Liver (tissue), 9 donors: Measurements from ENCODE around the gene NCK2. TPM values are rescaled to one million over a fixed set of nuclear protein-coding genes. Genes with fewer than 3 reads are reported as not detected.

Source experiments
- DNase-seq: peaks from one replicate; pipeline ENCODE4 v3.0.0-alpha.2; 2017; ENCODE audit warnings: low spot score
- H3K27ac ChIP-seq, 2 donors: one replicate each; pipeline ENCODE4 v1.7.0; 2013; ENCODE audit warnings: inconsistent platforms in 2 of 2, low read length in 2 of 2, control low read depth in 1 of 2, low read depth in 1 of 2, mild to moderate bottlenecking in 1 of 2
- H3K27me3 ChIP-seq, 4 donors: one replicate each; pipeline versions ENCODE4 v1.6.1 to v1.7.0; 2013; ENCODE audit warnings: low read length in 3 of 4, inconsistent platforms in 1 of 4, mild to moderate bottlenecking in 1 of 4, moderate library complexity in 1 of 4; ENCODE audit not compliant: control insufficient read depth in 4 of 4, insufficient read depth in 4 of 4
- H3K36me3 ChIP-seq, 4 donors: one replicate each; pipeline versions ENCODE4 v1.6.1 to v1.7.0; 2013; ENCODE audit warnings: low read length in 3 of 4, mild to moderate bottlenecking in 3 of 4, low read depth in 1 of 4, moderate library complexity in 1 of 4; ENCODE audit not compliant: control insufficient read depth in 4 of 4, insufficient read depth in 3 of 4
- H3K4me1 ChIP-seq, 4 donors: one replicate each; pipeline versions ENCODE4 v1.6.1 to v1.7.0; 2013; ENCODE audit warnings: low read length in 3 of 4, mild to moderate bottlenecking in 3 of 4, moderate library complexity in 1 of 4; ENCODE audit not compliant: control insufficient read depth in 4 of 4, insufficient read depth in 4 of 4
- H3K4me3 ChIP-seq, 3 donors: one replicate each; pipeline versions ENCODE4 v1.6.1 to v1.7.0; 2013; ENCODE audit warnings: low read length in 3 of 3, control low read depth in 1 of 3, low read depth in 1 of 3, mild to moderate bottlenecking in 1 of 3
- H3K9ac ChIP-seq, 2 donors: one replicate each; pipeline ENCODE4 v1.7.0; 2013; ENCODE audit warnings: low read length in 2 of 2, mild to moderate bottlenecking in 2 of 2, moderate library complexity in 2 of 2, control low read depth in 1 of 2, low read depth in 1 of 2
- H3K9me3 ChIP-seq, 4 donors: one replicate each; pipeline versions ENCODE4 v1.6.1 to v1.7.0; 2013; ENCODE audit warnings: low read length in 3 of 4; ENCODE audit not compliant: control insufficient read depth in 4 of 4
- FOXA1 ChIP-seq: IDR thresholded peaks from 2 replicates; pipeline ENCODE4 v1.6.1; 2016; ENCODE audit warnings: antibody characterized with exemption
- GABPA ChIP-seq, 2 donors: IDR thresholded peaks in 1 of 2; conservative IDR thresholded peaks in 1 of 2; 2 replicates each; pipeline ENCODE4 v1.6.1; 2016; ENCODE audit warnings: antibody characterized with exemption in 2 of 2, mild to moderate bottlenecking in 1 of 2, moderate library complexity in 1 of 2
- HNF4A ChIP-seq, 2 donors: conservative IDR thresholded peaks; 2 replicates each; pipeline ENCODE4 v1.6.1; 2016; ENCODE audit warnings: antibody characterized with exemption in 2 of 2, mild to moderate bottlenecking in 2 of 2
- HNF4G ChIP-seq: IDR thresholded peaks from 2 replicates; pipeline ENCODE4 v1.6.1; 2016; ENCODE audit warnings: antibody characterized with exemption
- NR2F2 ChIP-seq: IDR thresholded peaks from 2 replicates; pipeline ENCODE4 v1.6.1; 2016; ENCODE audit warnings: antibody characterized with exemption
- RAD21 ChIP-seq, 2 donors: IDR thresholded peaks; 2 replicates each; pipeline ENCODE4 v1.6.1; 2016; ENCODE audit warnings: antibody characterized with exemption in 2 of 2, mild to moderate bottlenecking in 2 of 2
- RXRA ChIP-seq, 2 donors: IDR thresholded peaks; 2 replicates each; pipeline ENCODE4 v1.6.1; 2017 to 2018; ENCODE audit warnings: antibody characterized with exemption in 2 of 2, mild to moderate bottlenecking in 1 of 2
- SP1 ChIP-seq: IDR thresholded peaks from 2 replicates; pipeline ENCODE4 v1.6.1; 2018; ENCODE audit warnings: antibody characterized with exemption, mild to moderate bottlenecking
- YY1 ChIP-seq: IDR thresholded peaks from 2 replicates; pipeline ENCODE4 v1.6.1; 2016; ENCODE audit warnings: antibody characterized with exemption, mild to moderate bottlenecking
- WGBS: extraction: QIAGEN DNeasy Blood & Tissue Kit; methylation state at CpG from one replicate; pipeline ENCODE4 v1.1.7; 2013; 5-methylcytosine and 5-hydroxymethylcytosine counted together
- polyA plus RNA-seq, 2 donors: library from polyadenylated mRNA; stranded (reverse) in 1 of 2; unstranded in 1 of 2; fragments of 200-250 nt in 1 of 2; fragments of >200 nt in 1 of 2; fragmentation: Nextera tagmentation in 1 of 2; extraction: Ambion mirVana in 1 of 2; gene quantifications; one replicate each; pipeline versions ENCODE4 v1.2.1 to v1.2.3, GENCODE V29; 2013 to 2015
- total RNA-seq, 2 donors: library from RNA; depleted of rRNA; stranded (reverse); fragments of >200 nt; gene quantifications; one replicate each; pipeline ENCODE4 v1.2.3, GENCODE V29; 2014
- TF ChIP-seq, protein P1 (sequence below): fragments of 150-350 bp; IDR thresholded peaks from 2 replicates; pipeline ENCODE4 v1.5.1; 2017; ENCODE audit warnings: improper control_type of control experiment, low read depth, low read length; ENCODE audit not compliant: missing input control
- TF ChIP-seq, protein P2 (sequence below): IDR thresholded peaks from 2 replicates; pipeline ENCODE4 v1.6.1; 2016; ENCODE audit warnings: antibody characterized with exemption
- TF ChIP-seq, protein P3 (sequence below): IDR thresholded peaks from 2 replicates; pipeline ENCODE4 v1.6.1; 2016; ENCODE audit warnings: antibody characterized with exemption
- TF ChIP-seq, protein P4 (sequence below): IDR thresholded peaks from 2 replicates; pipeline ENCODE4 v1.6.1; 2016; ENCODE audit warnings: antibody characterized with exemption, mild to moderate bottlenecking
- donor health status: healthy.
- donor health status: healthy.
- donor health status: healthy.
- donor health status: healthy.
- donor health status: healthy.

NCK2 gene
- total and polyA plus RNA-seq, 4 donors: 3.4 to 15.0 (median 10.7) TPM

DNA sequence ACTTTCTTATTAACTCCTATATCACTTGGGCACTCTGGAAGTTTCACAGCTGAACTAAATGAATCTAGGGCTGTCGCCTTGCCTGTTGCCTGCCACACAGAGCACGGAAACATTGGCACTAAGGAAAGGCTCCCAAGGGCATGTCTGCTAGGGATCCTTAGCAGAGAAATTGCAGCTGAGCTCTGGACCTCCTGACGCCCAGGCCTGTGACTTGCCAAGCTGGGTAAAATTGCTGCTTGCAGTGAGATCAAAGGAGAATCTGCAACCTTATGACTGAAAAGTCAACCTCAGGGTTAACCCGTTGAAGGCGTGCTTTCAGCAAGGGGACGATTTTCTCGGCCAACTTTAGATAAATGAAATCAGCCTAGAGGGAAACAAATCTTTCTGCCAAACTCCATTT lies 189.8 kb downstream of the NCK2 start (continued):
- TF ChIP-seq, protein P1, sequence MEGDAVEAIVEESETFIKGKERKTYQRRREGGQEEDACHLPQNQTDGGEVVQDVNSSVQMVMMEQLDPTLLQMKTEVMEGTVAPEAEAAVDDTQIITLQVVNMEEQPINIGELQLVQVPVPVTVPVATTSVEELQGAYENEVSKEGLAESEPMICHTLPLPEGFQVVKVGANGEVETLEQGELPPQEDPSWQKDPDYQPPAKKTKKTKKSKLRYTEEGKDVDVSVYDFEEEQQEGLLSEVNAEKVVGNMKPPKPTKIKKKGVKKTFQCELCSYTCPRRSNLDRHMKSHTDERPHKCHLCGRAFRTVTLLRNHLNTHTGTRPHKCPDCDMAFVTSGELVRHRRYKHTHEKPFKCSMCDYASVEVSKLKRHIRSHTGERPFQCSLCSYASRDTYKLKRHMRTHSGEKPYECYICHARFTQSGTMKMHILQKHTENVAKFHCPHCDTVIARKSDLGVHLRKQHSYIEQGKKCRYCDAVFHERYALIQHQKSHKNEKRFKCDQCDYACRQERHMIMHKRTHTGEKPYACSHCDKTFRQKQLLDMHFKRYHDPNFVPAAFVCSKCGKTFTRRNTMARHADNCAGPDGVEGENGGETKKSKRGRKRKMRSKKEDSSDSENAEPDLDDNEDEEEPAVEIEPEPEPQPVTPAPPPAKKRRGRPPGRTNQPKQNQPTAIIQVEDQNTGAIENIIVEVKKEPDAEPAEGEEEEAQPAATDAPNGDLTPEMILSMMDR: no peak
- TF ChIP-seq NR2F2: no peak
- no peak for TF ChIP-seq HNF4G

DNA sequence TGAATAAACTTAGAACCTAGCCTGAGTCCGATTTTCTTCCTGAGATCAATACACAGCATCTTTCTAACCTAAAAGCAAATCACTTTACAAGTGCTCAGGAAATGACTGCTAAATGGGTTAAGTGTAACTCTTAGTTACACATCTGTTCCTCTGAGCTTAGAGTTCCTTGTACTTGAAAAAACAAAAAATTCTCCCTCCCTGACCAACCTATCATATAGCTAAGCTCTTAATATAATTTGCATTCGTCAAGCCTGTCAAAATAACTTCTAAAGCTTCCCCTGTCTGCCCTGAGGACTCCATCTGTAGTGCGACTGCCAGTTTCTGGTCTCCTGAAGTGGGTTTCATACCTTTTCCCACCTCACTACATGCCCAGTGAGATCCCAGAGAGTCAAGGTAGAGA lies 190.4 kb downstream of the NCK2 start:
- H3K9ac ChIP-seq: no peak overlapping the region
- no peaks in the 10 kb centered on the region for H3K27me3 ChIP-seq
- TF ChIP-seq NR2F2 (no peak), HNF4G (no peak), GABPA (IDR thresholded peaks at IDR 0.05 in 1 of 2, conservative IDR thresholded peaks at IDR 0.05 in 1 of 2) (no peak), RXRA (IDR thresholded peaks at IDR 0.05) (no peak), FOXA1 (no peak), HNF4A (conservative IDR thresholded peaks at IDR 0.05) (no peak), RAD21 (IDR thresholded peaks at IDR 0.05) (no peak), YY1 (no peak)
- TF ChIP-seq, protein P2, sequence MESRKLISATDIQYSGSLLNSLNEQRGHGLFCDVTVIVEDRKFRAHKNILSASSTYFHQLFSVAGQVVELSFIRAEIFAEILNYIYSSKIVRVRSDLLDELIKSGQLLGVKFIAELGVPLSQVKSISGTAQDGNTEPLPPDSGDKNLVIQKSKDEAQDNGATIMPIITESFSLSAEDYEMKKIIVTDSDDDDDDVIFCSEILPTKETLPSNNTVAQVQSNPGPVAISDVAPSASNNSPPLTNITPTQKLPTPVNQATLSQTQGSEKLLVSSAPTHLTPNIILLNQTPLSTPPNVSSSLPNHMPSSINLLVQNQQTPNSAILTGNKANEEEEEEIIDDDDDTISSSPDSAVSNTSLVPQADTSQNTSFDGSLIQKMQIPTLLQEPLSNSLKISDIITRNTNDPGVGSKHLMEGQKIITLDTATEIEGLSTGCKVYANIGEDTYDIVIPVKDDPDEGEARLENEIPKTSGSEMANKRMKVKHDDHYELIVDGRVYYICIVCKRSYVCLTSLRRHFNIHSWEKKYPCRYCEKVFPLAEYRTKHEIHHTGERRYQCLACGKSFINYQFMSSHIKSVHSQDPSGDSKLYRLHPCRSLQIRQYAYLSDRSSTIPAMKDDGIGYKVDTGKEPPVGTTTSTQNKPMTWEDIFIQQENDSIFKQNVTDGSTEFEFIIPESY: no peak
- TF ChIP-seq, protein P3, sequence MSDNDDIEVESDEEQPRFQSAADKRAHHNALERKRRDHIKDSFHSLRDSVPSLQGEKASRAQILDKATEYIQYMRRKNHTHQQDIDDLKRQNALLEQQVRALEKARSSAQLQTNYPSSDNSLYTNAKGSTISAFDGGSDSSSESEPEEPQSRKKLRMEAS: no peak
- TF ChIP-seq, protein P4, sequence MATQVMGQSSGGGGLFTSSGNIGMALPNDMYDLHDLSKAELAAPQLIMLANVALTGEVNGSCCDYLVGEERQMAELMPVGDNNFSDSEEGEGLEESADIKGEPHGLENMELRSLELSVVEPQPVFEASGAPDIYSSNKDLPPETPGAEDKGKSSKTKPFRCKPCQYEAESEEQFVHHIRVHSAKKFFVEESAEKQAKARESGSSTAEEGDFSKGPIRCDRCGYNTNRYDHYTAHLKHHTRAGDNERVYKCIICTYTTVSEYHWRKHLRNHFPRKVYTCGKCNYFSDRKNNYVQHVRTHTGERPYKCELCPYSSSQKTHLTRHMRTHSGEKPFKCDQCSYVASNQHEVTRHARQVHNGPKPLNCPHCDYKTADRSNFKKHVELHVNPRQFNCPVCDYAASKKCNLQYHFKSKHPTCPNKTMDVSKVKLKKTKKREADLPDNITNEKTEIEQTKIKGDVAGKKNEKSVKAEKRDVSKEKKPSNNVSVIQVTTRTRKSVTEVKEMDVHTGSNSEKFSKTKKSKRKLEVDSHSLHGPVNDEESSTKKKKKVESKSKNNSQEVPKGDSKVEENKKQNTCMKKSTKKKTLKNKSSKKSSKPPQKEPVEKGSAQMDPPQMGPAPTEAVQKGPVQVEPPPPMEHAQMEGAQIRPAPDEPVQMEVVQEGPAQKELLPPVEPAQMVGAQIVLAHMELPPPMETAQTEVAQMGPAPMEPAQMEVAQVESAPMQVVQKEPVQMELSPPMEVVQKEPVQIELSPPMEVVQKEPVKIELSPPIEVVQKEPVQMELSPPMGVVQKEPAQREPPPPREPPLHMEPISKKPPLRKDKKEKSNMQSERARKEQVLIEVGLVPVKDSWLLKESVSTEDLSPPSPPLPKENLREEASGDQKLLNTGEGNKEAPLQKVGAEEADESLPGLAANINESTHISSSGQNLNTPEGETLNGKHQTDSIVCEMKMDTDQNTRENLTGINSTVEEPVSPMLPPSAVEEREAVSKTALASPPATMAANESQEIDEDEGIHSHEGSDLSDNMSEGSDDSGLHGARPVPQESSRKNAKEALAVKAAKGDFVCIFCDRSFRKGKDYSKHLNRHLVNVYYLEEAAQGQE: no peak
- WGBS: 78% methylated on average over 3 of the region's 3 CpGs
- H3K4me1 ChIP-seq: no peaks in the 10 kb centered on the region
- no peak for DNase-seq
- peaks cover 0 to 9% (median 5%) of the 10 kb centered on the region in 4 donors for H3K9me3 ChIP-seq
- no peak overlapping the region for H3K4me3 ChIP-seq
- H3K27ac ChIP-seq: no peak overlapping the region
- no peaks in the 10 kb centered on the region for H3K36me3 ChIP-seq

DNA sequence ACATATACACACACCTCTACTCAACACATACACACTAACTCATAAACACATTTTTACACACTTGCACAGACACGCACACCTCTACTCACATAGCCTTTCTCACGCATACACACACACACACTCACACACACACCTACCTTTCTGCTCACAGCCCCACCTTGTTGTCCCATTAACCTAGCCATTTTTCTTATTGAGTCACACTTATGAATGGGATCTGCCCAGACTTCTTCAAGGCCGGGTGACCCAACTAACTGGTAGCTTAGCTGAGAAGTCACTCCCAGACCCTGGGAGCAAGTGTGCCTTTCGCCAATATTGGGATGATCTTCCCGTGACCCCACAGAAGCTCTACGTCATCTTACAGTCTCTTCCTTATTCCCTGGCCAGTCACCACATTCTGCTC lies 192.2 kb downstream of the NCK2 start:
- 97% methylated on average over 6 of the region's 6 CpGs for WGBS
- H3K36me3 ChIP-seq: no peaks in the 10 kb centered on the region

More for the DNA sequence above, 192.2 kb downstream of the NCK2 start:
- Histone ChIP-seq H3K9me3 (peaks cover 0 to 9% (median 5%) of the 10 kb centered on the region in 4 donors), H3K9ac (no peak overlapping the region), H3K4me1 (no peaks in the 10 kb centered on the region), H3K27me3 (no peaks in the 10 kb centered on the region), H3K4me3 (no peak overlapping the region), H3K27ac (no peak overlapping the region)
- DNase-seq: no peak
- TF ChIP-seq, protein P2: no peak
- TF ChIP-seq YY1 (no peak), NR2F2 (no peak), SP1 (no peak)
